Activated naive CD8-positive, alpha-beta T cell (primary cell): Measurements from ENCODE around the gene PTPRN2.

Experiments
- H3K27ac Mint-ChIP-seq: one replicate; pipeline ENCODE4 v1.8.0; 2021; ENCODE audit warnings: mixed read lengths
- H3K27me3 Mint-ChIP-seq: one replicate; pipeline ENCODE4 v1.8.0; 2021; ENCODE audit warnings: mixed read lengths
- H3K36me3 Mint-ChIP-seq: one replicate; pipeline ENCODE4 v1.8.0; 2021; ENCODE audit warnings: mixed read lengths
- H3K4me1 Mint-ChIP-seq: one replicate; pipeline ENCODE4 v1.8.0; 2021; ENCODE audit warnings: low read depth, mixed read lengths
- H3K4me3 Mint-ChIP-seq: one replicate; pipeline ENCODE4 v1.8.0; 2021; ENCODE audit warnings: mild to moderate bottlenecking, mixed read lengths
- H3K9me3 Mint-ChIP-seq: one replicate; pipeline ENCODE4 v1.8.0; 2021; ENCODE audit warnings: low read depth, mixed read lengths

The PTPRN2 gene

DNA sequence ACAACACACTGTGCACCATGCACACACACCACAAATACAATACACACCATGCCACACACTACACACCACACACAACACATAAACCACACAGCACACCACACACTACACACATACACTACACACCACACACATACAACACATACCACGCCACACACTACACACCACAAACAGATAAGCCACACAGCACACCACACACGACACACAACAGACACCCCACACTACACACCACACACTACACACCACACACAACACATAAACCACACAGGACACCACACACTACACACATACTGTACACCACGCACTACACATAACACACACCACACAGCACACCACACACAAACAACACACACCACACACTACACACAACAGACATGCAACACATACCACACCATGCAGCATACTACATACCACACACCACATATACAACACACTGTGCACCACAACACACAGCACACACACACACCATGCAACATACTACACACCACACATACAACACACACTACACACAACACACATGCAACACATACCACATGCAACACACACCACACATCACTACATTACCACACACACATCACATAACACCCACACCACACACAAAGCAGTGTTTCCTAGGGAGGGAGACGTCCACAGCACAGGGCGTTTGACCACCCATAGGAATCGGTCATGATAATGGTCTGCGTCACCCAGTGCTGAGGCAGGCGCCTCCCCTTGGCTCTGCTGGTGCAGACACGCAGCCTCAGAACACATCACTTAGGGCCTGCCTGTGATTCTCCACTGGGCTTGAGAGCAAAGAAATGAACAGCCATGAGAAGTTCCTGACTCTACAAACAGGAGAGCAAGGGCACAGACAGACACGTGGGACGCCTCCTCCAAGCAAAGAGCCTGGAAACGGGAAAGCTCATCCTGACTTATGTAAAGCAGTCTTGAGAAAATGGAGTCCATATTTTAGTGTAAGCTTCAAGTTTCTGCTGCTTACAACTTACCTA lies 458.3 kb downstream of the PTPRN2 start:
- no peaks in the 10 kb centered on the region for H3K9me3 Mint-ChIP-seq
- no peaks in the 10 kb centered on the region for H3K36me3 Mint-ChIP-seq
- H3K4me1 Mint-ChIP-seq, result no peaks in the 10 kb centered on the region
- H3K27ac Mint-ChIP-seq, result no peak overlapping the region
- no peak overlapping the region for H3K4me3 Mint-ChIP-seq
- no peaks in the 10 kb centered on the region for H3K27me3 Mint-ChIP-seq

DNA sequence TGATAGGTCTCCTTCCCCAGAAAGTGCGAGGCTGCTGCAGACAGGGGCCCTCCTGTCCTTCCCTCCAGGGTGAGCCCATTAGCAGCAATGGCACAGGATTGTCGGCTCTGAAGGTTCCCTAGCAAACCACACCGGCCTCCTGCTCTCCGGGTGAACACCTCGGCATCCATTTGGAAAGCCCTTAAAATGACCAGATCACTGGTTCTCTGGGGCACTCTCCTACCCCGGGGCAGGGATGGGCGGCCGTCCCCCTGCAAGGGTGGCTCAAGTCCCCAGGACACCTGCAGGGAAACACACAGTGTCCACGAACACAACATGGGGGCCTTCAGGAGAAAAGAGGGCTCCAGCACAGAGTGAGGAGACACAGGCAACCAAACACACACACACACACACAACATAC lies 459.1 kb downstream of the PTPRN2 start:
- Mint-ChIP-seq H3K27ac (no peak overlapping the region), H3K36me3 (no peaks in the 10 kb centered on the region), H3K27me3 (no peaks in the 10 kb centered on the region), H3K9me3 (no peaks in the 10 kb centered on the region), H3K4me3 (no peak overlapping the region), H3K4me1 (no peaks in the 10 kb centered on the region)

DNA sequence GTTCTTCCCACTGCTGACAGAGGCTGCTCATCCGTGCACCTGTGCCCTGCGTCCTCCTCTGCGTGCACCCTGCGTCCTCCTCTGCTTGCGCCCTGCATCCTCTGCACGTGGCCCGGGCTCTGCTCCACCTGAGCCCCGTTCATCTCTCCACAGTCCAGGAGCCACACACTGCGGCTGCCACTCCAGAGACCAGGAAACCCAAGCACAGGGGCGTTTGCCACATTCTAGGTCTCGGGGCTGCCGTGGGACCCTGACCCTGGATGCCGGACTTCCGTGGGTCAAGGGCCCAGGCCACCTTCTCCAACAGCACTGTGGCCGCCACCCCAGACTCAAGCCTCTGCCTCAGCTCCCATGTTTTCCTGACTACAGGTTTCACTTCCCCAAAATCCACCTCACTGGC lies 460.4 kb downstream of the PTPRN2 start:
- no peaks in the 10 kb centered on the region for H3K27me3 Mint-ChIP-seq
- no peak overlapping the region for H3K4me3 Mint-ChIP-seq
- H3K9me3 Mint-ChIP-seq, result no peaks in the 10 kb centered on the region

DNA sequence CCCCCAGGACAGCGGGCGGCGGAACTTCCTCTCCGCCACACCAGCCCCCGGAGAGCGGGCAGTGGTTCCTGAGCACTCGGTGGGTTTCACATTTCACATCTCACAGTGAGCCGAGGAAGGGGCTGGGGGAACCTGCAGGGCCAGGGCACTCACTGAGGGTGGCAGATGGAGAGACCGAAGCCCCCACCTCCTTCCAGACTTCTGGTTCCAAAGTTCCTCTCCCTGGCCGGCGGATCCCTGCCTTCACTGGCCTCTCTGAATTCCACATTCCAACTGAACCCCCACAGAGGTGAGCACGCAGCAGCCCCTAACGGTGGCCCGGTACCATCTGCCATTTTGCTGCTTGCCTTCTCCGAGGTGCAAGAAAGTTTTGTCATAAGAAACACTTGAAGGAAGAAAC lies 461.0 kb downstream of the PTPRN2 start:
- H3K36me3 Mint-ChIP-seq, result no peaks in the 10 kb centered on the region
- no peaks in the 10 kb centered on the region for H3K9me3 Mint-ChIP-seq
- H3K27ac Mint-ChIP-seq, result no peak overlapping the region
- H3K4me3 Mint-ChIP-seq, result no peak overlapping the region
- no peaks in the 10 kb centered on the region for H3K27me3 Mint-ChIP-seq
- no peaks in the 10 kb centered on the region for H3K4me1 Mint-ChIP-seq

More for the DNA sequence above, 460.4 kb downstream of the PTPRN2 start:
- Mint-ChIP-seq H3K36me3 (no peaks in the 10 kb centered on the region), H3K27ac (no peak overlapping the region), H3K4me1 (no peaks in the 10 kb centered on the region)

DNA sequence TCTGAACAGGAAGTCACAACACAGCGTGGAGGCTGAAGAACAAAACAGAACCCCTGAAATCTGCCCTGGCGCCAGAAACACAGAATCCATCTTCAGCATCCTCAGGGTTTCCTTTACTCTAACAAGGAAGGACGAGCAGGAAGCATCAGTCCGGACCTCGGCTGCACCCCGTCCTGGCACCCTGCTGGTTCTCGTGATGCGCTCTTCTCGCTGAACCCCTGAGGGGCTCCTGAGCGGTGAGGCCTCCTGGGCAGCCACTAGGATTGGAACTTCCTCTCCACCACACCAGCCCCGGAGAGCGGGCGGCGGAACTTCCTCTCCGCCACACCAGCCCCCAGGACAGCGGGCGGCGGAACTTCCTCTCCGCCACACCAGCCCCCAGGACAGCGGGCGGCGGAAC lies 461.9 kb downstream of the PTPRN2 start:
- Mint-ChIP-seq H3K4me3 (no peak overlapping the region), H3K27me3 (peaks cover 2% of the 10 kb centered on the region), H3K27ac (no peak overlapping the region), H3K36me3 (no peaks in the 10 kb centered on the region), H3K4me1 (no peaks in the 10 kb centered on the region), H3K9me3 (no peaks in the 10 kb centered on the region)

DNA sequence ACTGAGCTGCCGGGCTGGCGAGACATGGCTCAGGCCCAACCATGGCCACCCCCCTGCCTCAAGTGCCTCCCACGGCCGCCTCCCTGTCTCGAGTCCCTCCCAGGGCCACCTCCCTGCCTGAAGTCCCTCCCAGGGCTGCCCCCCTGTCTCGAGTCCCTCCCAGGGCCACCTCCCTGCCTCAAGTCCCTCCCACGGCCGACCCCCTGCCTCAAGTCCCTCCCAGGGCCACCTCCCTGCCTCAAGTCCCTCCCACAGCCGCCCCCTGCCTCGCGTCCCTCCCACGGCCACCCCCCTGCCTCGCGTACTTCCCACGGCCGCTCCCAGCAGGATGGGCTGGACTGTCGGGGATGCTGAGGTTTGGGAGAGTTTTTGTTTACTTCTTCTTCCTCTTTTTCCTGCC lies 462.5 kb downstream of the PTPRN2 start:
- Mint-ChIP-seq H3K36me3 (no peaks in the 10 kb centered on the region), H3K4me3 (no peak overlapping the region), H3K27ac (no peak overlapping the region), H3K27me3 (peaks cover 2% of the 10 kb centered on the region), H3K9me3 (no peaks in the 10 kb centered on the region), H3K4me1 (no peaks in the 10 kb centered on the region)

DNA sequence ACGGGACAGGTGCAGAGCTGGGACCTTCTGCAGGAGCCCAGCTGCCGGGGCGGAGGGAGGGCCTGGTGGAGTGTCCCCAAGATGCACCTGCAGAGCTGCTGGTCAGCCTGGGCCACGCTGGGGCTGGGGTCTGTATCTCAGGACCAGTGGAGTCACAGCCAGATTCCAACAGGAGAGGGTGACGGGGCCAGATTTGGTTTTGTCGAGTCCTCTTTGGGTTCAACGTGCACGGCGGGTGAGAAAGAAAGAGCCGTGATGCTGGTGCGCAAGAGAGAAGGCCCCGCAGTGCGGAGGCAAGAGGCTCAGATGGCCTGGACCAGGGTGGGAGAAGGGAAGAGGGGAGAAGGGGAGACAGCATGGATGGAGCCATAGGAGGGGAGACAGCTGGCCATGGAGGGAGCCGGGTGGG lies 462.9 kb downstream of the PTPRN2 start:
- Mint-ChIP-seq H3K27ac (no peak overlapping the region), H3K27me3 (peaks cover 2% of the 10 kb centered on the region), H3K9me3 (peaks cover under 1% of the 10 kb centered on the region), H3K4me3 (no peak overlapping the region), H3K4me1 (no peaks in the 10 kb centered on the region), H3K36me3 (no peaks in the 10 kb centered on the region)

DNA sequence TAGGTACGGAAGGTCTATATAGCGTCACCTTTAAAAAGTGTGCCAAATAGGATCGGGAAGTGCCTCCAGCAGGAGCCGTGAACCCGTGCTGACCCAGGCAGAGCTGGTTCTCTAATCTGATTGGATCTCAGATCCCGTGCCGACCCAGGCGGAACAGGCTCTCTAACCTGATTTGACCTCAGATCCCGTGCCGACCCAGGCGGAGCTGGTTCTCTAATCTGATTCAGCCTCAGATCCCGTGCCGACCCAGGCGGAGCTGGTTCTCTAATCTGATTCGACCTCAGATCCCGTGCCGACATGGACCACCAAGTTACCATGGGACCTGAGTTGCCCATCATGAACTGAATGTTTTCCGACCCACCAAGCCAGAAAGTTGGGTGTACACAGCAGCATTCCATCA lies 463.9 kb downstream of the PTPRN2 start:
- Mint-ChIP-seq H3K27me3 (peaks cover 3% of the 10 kb centered on the region), H3K4me1 (no peaks in the 10 kb centered on the region), H3K36me3 (no peaks in the 10 kb centered on the region), H3K9me3 (peaks cover 8% of the 10 kb centered on the region), H3K4me3 (no peak overlapping the region), H3K27ac (no peak overlapping the region)

DNA sequence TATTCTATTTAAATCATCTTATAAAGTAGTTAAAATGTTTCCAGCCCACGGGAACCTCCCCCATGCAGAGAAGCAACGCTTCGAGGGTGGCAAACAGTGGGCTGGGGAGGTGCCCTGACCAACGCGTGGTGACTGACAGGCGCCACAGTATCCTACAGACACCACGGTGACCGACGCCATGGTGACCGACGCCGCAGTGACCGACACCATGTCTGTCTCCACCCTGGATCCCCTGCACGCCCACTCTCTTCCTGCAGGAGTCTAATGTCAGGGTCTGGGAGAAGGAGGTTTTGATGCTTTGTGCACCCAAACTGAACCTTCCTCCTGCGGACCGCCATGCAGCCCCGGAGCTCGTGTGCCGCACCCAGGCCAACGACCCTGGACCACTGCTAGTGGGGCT lies 464.4 kb downstream of the PTPRN2 start:
- Mint-ChIP-seq H3K27ac (no peak overlapping the region), H3K36me3 (no peaks in the 10 kb centered on the region), H3K27me3 (peaks cover 3% of the 10 kb centered on the region), H3K4me1 (no peaks in the 10 kb centered on the region), H3K9me3 (peaks cover 8% of the 10 kb centered on the region), H3K4me3 (no peak overlapping the region)

DNA sequence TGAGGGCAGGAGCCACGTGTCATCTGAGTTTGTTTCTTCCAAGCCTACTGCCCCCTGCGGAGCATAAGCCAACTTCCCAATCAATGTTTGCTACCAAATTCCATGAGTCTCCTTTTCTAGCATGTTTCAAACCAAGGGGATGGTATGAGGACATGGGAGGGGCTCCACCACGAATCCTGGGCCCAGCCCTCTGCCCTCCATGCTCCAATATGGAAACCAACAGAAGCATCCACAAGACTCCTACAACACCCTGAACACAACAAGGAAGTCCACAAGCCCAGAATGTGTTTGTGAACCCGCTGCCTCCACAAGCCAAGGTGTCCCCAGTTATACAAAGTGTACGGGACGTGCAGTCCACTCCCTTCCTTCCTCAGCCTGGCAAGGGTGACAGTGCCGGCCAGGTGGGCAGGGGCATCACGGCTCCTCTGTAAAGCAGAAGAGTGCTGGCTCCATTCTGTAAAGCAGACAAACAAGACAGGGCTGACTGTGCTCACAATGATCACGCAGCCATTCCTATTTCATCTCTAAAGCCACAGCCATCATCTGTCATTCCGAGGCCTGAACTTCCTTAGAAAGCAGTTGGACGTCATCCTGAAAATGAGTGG lies 466.1 kb downstream of the PTPRN2 start:
- Mint-ChIP-seq H3K27ac (no peak overlapping the region), H3K4me3 (no peak overlapping the region), H3K36me3 (no peaks in the 10 kb centered on the region), H3K9me3 (peaks cover 11% of the 10 kb centered on the region), H3K4me1 (no peaks in the 10 kb centered on the region), H3K27me3 (peaks cover 3% of the 10 kb centered on the region)

DNA sequence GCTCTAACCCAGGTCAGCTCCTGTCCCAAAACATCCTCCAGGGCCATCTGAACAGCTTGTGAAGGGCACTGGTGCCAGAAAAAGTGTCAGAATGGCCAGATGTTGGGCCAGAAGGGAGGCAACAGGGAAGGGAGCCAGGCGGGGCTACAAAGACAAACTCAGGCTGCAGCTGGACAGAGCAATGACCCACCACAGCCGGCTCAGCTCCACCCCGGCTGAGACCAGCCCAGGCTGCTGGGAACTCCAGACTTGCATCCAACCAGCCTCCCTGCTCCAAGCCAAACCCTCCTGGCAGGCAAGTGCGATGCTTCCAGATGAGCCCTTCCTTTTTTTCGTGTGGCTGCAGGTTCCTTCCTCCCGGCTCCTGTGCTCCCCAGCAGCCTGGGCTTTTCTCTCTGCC lies 466.9 kb downstream of the PTPRN2 start:
- H3K36me3 Mint-ChIP-seq, result no peaks in the 10 kb centered on the region
- H3K27me3 Mint-ChIP-seq, result peaks cover 3% of the 10 kb centered on the region
- no peak overlapping the region for H3K4me3 Mint-ChIP-seq
- peaks cover 11% of the 10 kb centered on the region for H3K9me3 Mint-ChIP-seq
- H3K4me1 Mint-ChIP-seq, result no peaks in the 10 kb centered on the region
- no peak overlapping the region for H3K27ac Mint-ChIP-seq

DNA sequence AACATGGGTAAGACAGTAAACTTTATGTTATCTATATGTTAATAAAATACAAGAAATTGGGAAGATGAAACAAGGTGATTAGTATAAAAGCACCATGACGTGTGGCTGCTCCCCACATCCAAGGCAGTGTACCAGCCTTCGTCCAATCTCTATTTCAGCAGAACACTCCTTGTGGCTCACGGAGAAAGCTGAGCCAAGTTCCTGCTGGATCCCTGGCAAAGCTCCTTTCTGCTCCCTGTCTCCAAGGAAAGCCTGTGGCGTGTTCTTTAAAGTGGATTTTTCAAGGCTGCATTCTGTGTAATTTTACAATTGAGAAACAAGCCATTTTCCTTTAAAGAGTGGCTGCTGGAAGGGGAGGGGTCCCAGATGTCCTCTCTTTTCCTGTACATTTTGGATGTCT lies 467.3 kb downstream of the PTPRN2 start:
- no peaks in the 10 kb centered on the region for H3K4me1 Mint-ChIP-seq
- H3K27ac Mint-ChIP-seq, result no peak overlapping the region
- peaks cover 3% of the 10 kb centered on the region for H3K27me3 Mint-ChIP-seq
- no peak overlapping the region for H3K4me3 Mint-ChIP-seq
- peaks cover 11% of the 10 kb centered on the region for H3K9me3 Mint-ChIP-seq
- no peaks in the 10 kb centered on the region for H3K36me3 Mint-ChIP-seq

DNA sequence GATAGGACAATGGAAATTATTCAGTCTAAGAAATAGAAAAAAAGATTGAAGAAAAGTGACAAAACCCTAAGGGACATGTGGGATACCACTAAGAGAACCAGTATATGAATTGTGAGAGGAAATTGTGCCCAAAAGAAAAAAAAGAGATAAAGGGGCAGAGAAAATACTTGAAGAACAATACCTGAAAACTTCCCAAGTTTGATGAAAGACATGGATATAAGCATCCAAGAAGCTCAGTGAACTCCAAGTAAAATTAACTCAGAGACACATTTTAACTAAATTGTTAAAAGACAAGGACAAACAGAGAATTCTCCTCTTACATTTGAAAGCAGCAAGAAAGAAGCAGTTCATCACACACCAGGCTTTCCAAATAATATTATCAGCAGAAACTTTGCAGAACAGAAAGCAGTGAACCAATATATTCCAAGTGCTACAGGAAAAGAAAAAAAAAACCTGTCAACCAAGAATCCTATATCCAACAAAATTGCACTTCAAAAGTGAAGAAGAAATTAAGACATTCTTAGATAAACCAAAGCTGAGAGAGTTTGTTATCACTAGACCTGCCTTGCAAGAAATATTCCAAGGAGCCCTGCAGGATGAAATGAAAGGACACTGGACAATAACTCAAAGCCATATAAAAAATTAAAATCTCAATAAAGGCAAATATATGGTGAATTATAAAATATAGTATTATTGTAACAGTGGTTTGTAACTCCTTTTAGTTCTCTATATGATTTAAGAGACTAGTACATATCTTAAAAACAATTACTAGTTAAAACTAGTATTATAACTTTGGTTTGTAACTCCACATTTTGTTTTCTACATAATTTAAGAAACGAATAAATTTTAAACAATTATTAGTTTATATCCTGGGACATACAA lies 470.0 kb downstream of the PTPRN2 start:
- H3K36me3 Mint-ChIP-seq, result no peaks in the 10 kb centered on the region
- peaks cover 11% of the 10 kb centered on the region for H3K9me3 Mint-ChIP-seq

DNA sequence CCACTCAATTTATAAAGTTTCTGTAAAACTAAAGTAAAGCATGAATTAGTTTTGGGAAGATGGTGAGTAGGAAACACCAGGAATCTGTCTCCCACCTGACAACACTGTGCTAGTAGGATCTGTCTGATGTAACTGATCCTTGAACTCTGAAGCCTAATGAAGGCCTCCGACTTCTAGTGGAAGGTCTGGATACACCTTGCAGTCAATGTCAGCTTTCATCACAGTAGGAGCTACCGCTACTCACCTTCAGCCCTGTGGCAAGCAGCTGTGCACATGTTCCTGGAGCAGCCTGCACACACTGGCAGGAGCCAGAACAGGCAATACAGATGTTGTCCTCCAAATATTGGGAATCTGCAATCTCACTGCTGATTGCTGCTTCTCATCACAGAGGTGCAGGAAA lies 471.4 kb downstream of the PTPRN2 start:
- Mint-ChIP-seq H3K4me1 (no peaks in the 10 kb centered on the region), H3K36me3 (no peaks in the 10 kb centered on the region), H3K27me3 (peaks cover 2% of the 10 kb centered on the region), H3K4me3 (no peak overlapping the region), H3K9me3 (peaks cover 11% of the 10 kb centered on the region), H3K27ac (no peak overlapping the region)

More for the DNA sequence above, 470.0 kb downstream of the PTPRN2 start:
- Mint-ChIP-seq H3K27me3 (peaks cover 3% of the 10 kb centered on the region), H3K4me1 (no peaks in the 10 kb centered on the region), H3K4me3 (no peak overlapping the region), H3K27ac (no peak overlapping the region)
